Breast epithelium (tissue), 4 donors: ENCODE data around the gene TSPAN32. TPM values are rescaled to one million over a fixed set of nuclear protein-coding genes. Genes with fewer than 3 reads are reported as not detected.

ENCODE experiments used
- DNase-seq, 2 donors: peaks; one replicate each; pipeline ENCODE4 v3.0.0-alpha.2; 2019; ENCODE audit warnings: low spot score in 2 of 2
- H3K27ac ChIP-seq, 2 donors: fragments of 200-600 bp; sonication (generic) in 1 of 2; one replicate each; pipeline ENCODE4 v1.5.1; 2016 to 2019; ENCODE audit warnings: mild to moderate bottlenecking in 1 of 2
- H3K27me3 ChIP-seq, 2 donors: fragments of 200-600 bp; sonication (generic) in 1 of 2; one replicate each; pipeline versions ENCODE4 v1.5.1 to v1.6.0; 2017 to 2019; ENCODE audit warnings: control low read depth in 1 of 2, mild to moderate bottlenecking in 1 of 2
- H3K36me3 ChIP-seq: fragments of 200-600 bp; one replicate; pipeline ENCODE4 v1.5.1; 2019
- H3K4me1 ChIP-seq, 2 donors: fragments of 200-600 bp; sonication (generic); one replicate each; pipeline ENCODE4 v1.5.1; 2016 to 2019; ENCODE audit warnings: control low read depth in 1 of 2
- H3K4me3 ChIP-seq, 3 donors: fragments of 200-600 bp; sonication (generic); 1 replicate in 2 of 3; 2 replicates in 1 of 3; pipeline ENCODE4 v1.5.1; 2016 to 2019; ENCODE audit warnings: mild to moderate bottlenecking in 3 of 3, moderate library complexity in 2 of 3
- H3K9me3 ChIP-seq, 2 donors: fragments of 200-600 bp; sonication (generic) in 1 of 2; one replicate each; pipeline ENCODE4 v1.5.1; 2016 to 2019; ENCODE audit warnings: control low read depth in 1 of 2
- CTCF ChIP-seq, 3 donors: fragments of 450-650 bp; IDR thresholded peaks; one replicate each; pipeline ENCODE4 v1.5.1; 2016 to 2017; ENCODE audit warnings: antibody characterized with exemption in 3 of 3, mild to moderate bottlenecking in 3 of 3, moderate library complexity in 3 of 3
- POLR2A ChIP-seq: fragments of 450-650 bp; IDR thresholded peaks from one replicate; pipeline ENCODE4 v1.6.1; 2016; ENCODE audit warnings: antibody characterized with exemption, mild to moderate bottlenecking, moderate library complexity
- POLR2AphosphoS5 ChIP-seq, 3 donors: sonication (generic); formaldehyde crosslinking; IDR thresholded peaks; one replicate each; pipeline ENCODE4 v1.6.1; 2017; ENCODE audit warnings: antibody characterized with exemption in 3 of 3
- intact Hi-C: fragments of 100-400 bp; cut with DNase I; formaldehyde crosslinking; loops from one replicate; pipeline ENCODE4 v1.15.1; 2023; ENCODE audit warnings: low total_unique reads
- total RNA-seq, 3 donors: library from RNA; depleted of rRNA; stranded (reverse); fragments of >200 nt; gene quantifications; one replicate each; pipeline ENCODE4 v1.1.0, GENCODE V29; 2016

TSPAN32 gene
- total RNA-seq, 3 donors from 2014 or later, result 0.33 to 2.4 (median 1.0) TPM

GRCh38 chr11:2304506-2305139 lies 2.8 kb downstream of the TSPAN32 start:
- Histone ChIP-seq H3K9me3 (no peaks in the 10 kb centered on the region), H3K4me3 (no peak overlapping the region), H3K4me1 (peaks cover 0 to 11% of the 10 kb centered on the region in 2 donors), H3K27ac (peak overlapping the region; percentile 26 to 86), H3K27me3 (no peaks in the 10 kb centered on the region), H3K36me3 (no peaks in the 10 kb centered on the region)
- intact Hi-C loops, result no loop called here
- TF ChIP-seq CTCF (IDR thresholded peaks at IDR 0.05), result no peak
- peak in 1 of 2 donors; percentile 43 for DNase-seq

- H3K27me3 ChIP-seq, result no peaks in the 10 kb centered on the region
- intact Hi-C loops, result no loop called here
- H3K36me3 ChIP-seq, result no peaks in the 10 kb centered on the region
- H3K4me1 ChIP-seq, result peaks cover 0 to 11% of the 10 kb centered on the region in 2 donors
- peak overlapping the region; percentile 26 to 86 for H3K27ac ChIP-seq
- DNase-seq, result peak; percentile 71 to 84
- TF ChIP-seq CTCF (IDR thresholded peaks at IDR 0.05) (peak; percentile 74 to 93 (median 90)), POLR2AphosphoS5 (IDR thresholded peaks at IDR 0.05) (no peak), POLR2A (no peak)
- H3K4me3 ChIP-seq, result peak overlapping the region in 1 of 3 donors; percentile 44
- H3K9me3 ChIP-seq, result no peaks in the 10 kb centered on the region
Measured at GRCh38 chr11:2305140-2305778, 3.4 kb downstream of the TSPAN32 start.

GRCh38 chr11:2305788-2306451 lies 4.1 kb downstream of the TSPAN32 start:
- Histone ChIP-seq H3K4me3 (peak overlapping the region in 1 of 3 donors; percentile 44), H3K4me1 (peaks cover 0 to 11% of the 10 kb centered on the region in 2 donors), H3K9me3 (no peaks in the 10 kb centered on the region), H3K36me3 (no peaks in the 10 kb centered on the region), H3K27ac (peak overlapping the region; percentile 75 to 86), H3K27me3 (no peaks in the 10 kb centered on the region)
- peak in 1 of 2 donors; percentile 37 for DNase-seq
- intact Hi-C loops, result no loop called here
- TF ChIP-seq POLR2A (no peak), CTCF (IDR thresholded peaks at IDR 0.05) (no peak), POLR2AphosphoS5 (IDR thresholded peaks at IDR 0.05) (no peak)

GRCh38 chr11:2306452-2306823 lies 4.6 kb downstream of the TSPAN32 start:
- H3K4me3 ChIP-seq, result peak overlapping the region in 1 of 3 donors; percentile 44
- intact Hi-C loops, result no loop called here
- no peaks in the 10 kb centered on the region for H3K27me3 ChIP-seq
- no peaks in the 10 kb centered on the region for H3K36me3 ChIP-seq
- H3K27ac ChIP-seq, result peak overlapping the region; percentile 75 to 86
- H3K9me3 ChIP-seq, result no peaks in the 10 kb centered on the region
- peak in 1 of 2 donors; percentile 54 for DNase-seq
- H3K4me1 ChIP-seq, result peaks cover 0 to 11% of the 10 kb centered on the region in 2 donors
- TF ChIP-seq POLR2AphosphoS5 (IDR thresholded peaks at IDR 0.05) (peak in 1 of 3 donors; percentile 89), CTCF (IDR thresholded peaks at IDR 0.05) (no peak), POLR2A (no peak)
